HS-5 (cell line): ENCODE results near the gene DNAH8.
A peak's percentile ranks its signal among the peaks of the same experiment; 100 is the strongest.
"Not testable (repeated sequence)": the region's sequence is repeated elsewhere in the genome, so short reads cannot be mapped to it uniquely, and the experiment has no call there.

Source experiments
- DNase-seq: peaks from one replicate; pipeline ENCODE4 v3.0.0-alpha.2; 2012; ENCODE audit warnings: low read depth

The DNAH8 gene

GRCh38 chr6:38715016-38715689 lies at the start of gene DNAH8:
DNAH8 (plus strand) TSS chr6:38715311; CDS start chr6:38722810, 7,499 bp downstream.
- DNase-seq, result no peak

- DNase-seq, result peak; percentile 13
Measured at GRCh38 chr6:38671885-38672467, 43.1 kb upstream of the DNAH8 start.

- no peak for DNase-seq
Measured at GRCh38 chr6:38673397-38674165, 41.5 kb upstream of the DNAH8 start.

- DNase-seq, result no peak
Measured at GRCh38 chr6:38676236-38676973, 38.7 kb upstream of the DNAH8 start.

GRCh38 chr6:38676974-38677544 lies 38.1 kb upstream of the DNAH8 start:
- no peak for DNase-seq

GRCh38 chr6:38678178-38678760 lies 36.8 kb upstream of the DNAH8 start:
- no peak for DNase-seq

- no peak for DNase-seq
Measured at GRCh38 chr6:38679668-38680067, 35.4 kb upstream of the DNAH8 start.

GRCh38 chr6:38681850-38682249 lies 33.3 kb upstream of the DNAH8 start:
- DNase-seq, result no peak

GRCh38 chr6:38684237-38684636 lies 30.9 kb upstream of the DNAH8 start:
- no peak for DNase-seq

GRCh38 chr6:38684904-38685303 lies 30.2 kb upstream of the DNAH8 start:
- DNase-seq, result no peak

GRCh38 chr6:38686270-38687042 lies 28.7 kb upstream of the DNAH8 start:
- no peak for DNase-seq

- DNase-seq, result no peak
Measured at GRCh38 chr6:38687043-38687353, 28.1 kb upstream of the DNAH8 start.

GRCh38 chr6:38687549-38687948 lies 27.6 kb upstream of the DNAH8 start:
- DNase-seq, result no peak

- no peak for DNase-seq
Measured at GRCh38 chr6:38688579-38689087, 26.5 kb upstream of the DNAH8 start.

GRCh38 chr6:38695227-38695900 lies 19.7 kb upstream of the DNAH8 start:
- no peak for DNase-seq

GRCh38 chr6:38695933-38696332 lies 19.2 kb upstream of the DNAH8 start:
- DNase-seq, result no peak

GRCh38 chr6:38696345-38696744 lies 18.8 kb upstream of the DNAH8 start:
- no peak for DNase-seq

GRCh38 chr6:38697846-38698245 lies 17.3 kb upstream of the DNAH8 start:
- DNase-seq, result no peak

GRCh38 chr6:38699702-38700101 lies 15.4 kb upstream of the DNAH8 start:
- not testable (repeated sequence) for DNase-seq

- no peak for DNase-seq
Measured at GRCh38 chr6:38701551-38701950, 13.6 kb upstream of the DNAH8 start.
